SHP77 treated with DMSO at 0.1 percent for 48 hours (cell line): ENCODE results near the gene RERE.
"Not testable (repeated sequence)": the region's sequence is repeated elsewhere in the genome, so short reads cannot be mapped to it uniquely, and the experiment has no call there.

Experiments
- DNase-seq: peaks from one replicate; lab custom pipeline; 2025; lab: John Stamatoyannopoulos, UW

Gene RERE

GRCh38 chr1:8448911-8449661, 368.4 kb downstream of the RERE start:
- DNase-seq, result no peak

DNA sequence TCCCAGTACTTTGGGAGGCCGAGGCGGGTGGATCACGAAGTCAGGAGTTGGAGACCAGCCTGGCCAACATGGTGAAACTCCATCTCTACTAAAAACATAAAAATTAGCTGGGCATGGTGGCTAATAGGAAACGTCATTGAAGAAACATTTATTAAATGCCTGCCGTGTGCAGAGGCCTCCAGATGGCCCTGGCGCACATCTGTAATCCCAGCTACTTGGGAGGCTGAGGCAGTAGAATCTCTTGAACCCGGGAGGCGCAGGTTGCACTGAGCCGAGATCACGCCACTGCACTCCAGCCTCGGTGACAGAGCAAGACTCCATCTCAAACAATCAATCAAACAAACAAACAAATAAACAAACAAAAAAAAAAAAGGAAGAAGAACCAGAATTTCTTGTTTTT, 368.9 kb downstream of the RERE start:
- DNase-seq, result not testable (repeated sequence)

- no peak for DNase-seq
Observed at GRCh38 chr1:8447616-8448150, 369.8 kb downstream of the RERE start.

DNA sequence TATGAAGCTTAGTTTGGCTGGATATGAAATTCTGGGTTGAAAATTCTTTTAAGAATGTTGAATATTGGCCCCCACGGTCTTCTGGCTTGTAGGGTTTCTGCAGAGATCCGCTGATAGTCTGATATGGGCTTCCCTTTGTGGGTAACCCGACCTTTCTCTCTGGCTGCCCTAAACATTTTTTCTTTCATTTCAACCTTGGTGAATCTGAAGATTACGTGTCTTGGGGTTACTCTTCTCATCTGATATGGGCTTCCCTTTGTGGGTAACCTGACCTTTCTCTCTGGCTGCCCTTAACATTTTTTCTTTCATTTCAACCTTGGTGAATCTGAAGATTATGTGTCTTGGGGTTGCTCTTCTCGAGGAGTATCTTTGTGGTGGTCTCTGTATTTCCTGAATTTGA, 371.3 kb downstream of the RERE start:
- not testable (repeated sequence) for DNase-seq

- no peak for DNase-seq
Observed at GRCh38 chr1:8443558-8444194, 373.8 kb downstream of the RERE start.

DNA sequence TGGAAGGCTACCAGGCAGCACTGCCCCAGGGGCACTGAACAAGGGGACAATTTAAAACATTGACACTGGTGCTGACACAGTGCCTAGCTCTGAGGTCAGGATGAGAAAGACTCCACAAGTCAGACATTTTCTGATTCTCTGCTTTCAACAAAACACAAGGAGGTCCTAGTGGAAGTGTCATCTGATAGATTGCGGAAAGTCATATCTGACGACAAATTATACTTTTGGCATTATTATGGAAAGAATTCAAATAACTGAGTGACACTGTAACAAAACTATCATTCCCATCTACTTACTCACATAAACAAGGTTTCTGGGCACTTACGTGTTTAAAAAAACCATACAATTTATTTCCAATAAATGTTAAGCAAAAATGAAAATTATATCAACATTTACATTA, 376.0 kb downstream of the RERE start:
- no peak for DNase-seq

DNA sequence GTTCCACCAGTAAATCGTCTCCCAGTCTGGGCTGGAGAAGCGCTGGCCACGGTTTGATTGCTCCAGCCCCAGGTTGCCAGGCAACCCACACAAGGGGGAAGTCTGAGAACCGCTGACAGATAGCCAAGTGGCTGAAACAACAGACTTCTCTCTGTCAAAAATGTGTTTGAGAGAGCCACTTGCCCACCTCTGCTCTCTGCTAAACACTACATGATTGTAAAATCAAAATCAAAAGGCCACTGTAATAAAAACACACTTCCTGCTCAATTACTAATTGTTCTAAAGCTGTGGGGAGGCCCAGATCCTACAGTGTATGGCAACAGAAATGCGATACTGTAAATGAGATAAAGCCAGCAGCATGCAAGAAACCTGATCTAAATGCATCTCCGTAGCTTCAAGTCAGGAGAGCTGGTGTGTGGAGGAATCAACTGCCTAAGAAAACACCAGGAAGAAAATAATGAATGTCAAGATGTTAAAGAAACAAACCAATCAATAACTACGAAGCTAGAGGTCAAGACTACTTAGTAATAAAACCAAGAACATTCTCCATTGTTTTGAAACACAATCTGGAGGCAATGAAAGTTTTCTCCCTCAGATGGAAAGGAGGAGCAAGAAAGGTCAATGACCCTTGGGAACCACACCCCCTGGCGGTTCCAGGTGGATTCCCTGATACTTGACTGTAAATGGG, 378.3 kb downstream of the RERE start:
- DNase-seq, result peak; percentile 11

DNA sequence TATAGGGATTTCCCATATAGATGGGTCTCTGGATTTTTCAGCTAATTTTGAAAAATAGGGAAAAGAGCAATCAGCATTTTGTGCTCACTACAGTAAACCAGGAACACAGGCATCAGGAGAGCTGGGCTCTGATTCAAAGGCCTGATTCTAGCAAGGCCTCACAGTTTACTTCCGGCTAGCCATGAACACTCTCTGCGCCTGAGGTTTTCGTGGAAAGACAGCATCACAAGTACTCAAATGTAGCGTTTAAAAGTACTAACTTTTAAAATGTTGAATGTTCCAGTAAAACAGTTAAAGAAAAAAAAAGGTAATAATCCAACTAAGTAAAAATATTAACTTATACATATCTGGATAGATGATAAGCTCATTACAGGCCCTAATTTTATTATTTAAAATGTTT, 379.0 kb downstream of the RERE start:
- DNase-seq, result no peak

DNA sequence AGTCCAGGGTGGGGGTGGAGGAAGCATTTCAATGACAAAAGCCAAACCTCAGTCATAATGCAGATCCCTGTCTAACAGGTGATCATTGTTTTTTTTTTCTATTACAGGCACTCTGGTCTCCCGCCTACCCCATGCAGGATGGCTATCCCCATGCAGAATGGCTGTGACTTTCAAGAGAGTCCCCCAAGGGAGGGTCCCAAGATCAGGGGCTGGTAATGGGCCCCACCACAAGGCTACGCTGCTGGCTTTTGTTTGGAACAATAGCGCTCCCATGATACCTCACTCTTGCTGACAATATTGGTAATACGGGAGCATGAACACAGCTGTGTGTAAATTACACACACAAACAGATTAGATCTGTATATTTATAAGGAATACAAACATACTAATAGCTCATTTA, 380.1 kb downstream of the RERE start:
- no peak for DNase-seq

- no peak for DNase-seq
Observed at GRCh38 chr1:8435569-8436071, 381.8 kb downstream of the RERE start.

DNA sequence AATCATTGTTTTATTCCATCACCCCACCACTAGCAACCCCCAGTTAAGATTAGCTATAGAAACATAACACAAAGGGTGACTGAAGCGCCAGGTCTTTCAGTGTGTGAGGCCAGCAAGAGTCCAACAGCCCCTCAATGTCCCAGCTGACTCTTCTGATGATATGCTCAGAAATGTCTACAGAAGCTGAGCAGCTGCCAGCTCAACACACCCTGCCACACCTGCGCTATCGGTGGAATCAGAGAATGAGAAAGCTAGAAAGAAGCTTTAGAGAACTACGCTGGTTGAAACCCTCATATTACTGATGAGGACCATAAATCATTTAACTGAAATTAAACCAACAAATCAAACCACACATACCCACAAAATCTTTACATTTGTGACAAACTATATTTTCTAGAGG, 383.3 kb downstream of the RERE start:
- no peak for DNase-seq

DNA sequence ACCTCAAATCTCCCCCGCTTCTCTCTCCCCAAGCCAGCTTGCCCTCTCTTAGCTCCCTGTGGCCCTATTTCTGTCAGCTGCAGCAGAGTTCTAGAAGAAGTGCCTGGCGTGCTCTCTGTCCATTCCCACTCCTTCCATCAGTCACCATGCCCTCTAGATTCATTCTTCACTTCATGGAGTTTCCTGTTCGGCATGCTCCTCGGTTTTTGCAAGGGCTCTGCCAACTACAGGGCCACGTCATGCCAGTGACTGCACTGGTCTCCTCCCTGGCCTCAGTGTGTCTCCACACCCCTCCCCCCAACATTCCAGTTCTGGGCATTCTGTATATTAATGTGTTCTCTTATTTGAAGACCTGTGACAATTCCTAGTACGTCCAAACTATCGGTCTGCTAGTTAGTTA, 385.7 kb downstream of the RERE start:
- no peak for DNase-seq

DNA sequence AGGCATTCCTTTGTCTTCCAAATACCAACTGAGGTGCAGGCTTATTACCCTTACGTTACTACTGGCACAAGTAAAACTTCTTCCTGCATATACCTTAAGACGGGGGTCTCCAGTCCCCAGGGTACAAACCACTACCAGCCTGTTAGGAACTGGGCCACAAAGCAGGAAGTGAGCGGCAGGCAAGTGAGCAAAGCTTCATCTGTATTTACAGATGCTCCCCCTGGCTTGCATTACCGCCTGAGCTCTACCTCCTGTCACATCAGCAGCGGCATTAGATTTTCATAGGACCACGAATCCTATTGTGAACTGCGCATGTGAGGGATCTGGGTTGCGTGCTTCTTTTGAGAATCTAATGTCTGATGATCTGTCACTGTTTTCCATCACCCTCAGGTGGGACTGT, 386.4 kb downstream of the RERE start:
- DNase-seq, result no peak

DNA sequence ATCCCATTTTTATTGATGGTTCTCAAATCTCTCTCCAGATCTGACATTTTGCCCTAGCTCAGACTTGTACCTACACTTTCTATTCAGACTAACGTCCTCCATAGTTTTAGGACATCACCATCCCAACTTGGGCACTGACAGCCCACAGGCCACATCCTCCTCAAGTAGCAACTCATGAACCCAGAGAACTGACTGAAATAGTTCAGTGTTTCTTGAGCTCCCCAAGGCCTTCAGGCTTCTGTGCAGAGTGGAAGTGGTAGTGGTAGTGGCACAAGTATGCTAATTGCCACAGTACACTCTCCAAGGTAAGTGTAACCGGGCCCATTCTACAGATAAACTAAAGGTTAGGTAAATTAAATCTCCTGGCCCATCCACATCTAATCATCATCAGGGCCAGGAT, 387.0 kb downstream of the RERE start:
- DNase-seq, result no peak

- DNase-seq, result no peak
Observed at GRCh38 chr1:8429549-8430110, 387.8 kb downstream of the RERE start.

- DNase-seq, result no peak
Observed at GRCh38 chr1:8428441-8428840, 389.0 kb downstream of the RERE start.

- DNase-seq, result no peak
Observed at GRCh38 chr1:8427986-8428385, 389.5 kb downstream of the RERE start.

DNA sequence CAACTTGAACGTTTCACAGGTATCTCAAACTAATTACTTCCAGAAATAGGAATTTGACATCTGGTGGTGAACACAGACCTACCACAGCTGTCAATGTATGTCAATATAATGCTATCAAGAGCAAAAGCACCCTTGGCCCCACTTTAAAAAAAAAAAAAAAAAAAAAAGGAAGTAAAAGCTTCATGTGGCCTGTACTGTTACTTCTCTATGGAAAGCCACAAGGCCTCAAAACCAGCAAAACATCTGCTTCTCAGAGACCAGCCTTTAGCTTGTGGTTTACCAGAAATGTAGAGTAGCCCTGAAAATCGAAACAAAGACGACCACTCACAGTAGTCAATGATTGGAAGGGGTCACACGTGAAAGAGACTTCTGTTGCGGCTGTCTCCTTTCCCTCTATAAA, 389.9 kb downstream of the RERE start:
- DNase-seq, result no peak

- no peak for DNase-seq
Observed at GRCh38 chr1:8426996-8427395, 390.4 kb downstream of the RERE start.

GRCh38 chr1:8425781-8426161, 391.7 kb downstream of the RERE start:
- no peak for DNase-seq

GRCh38 chr1:8425150-8425780, 392.2 kb downstream of the RERE start:
- DNase-seq, result no peak

- no peak for DNase-seq
Observed at GRCh38 chr1:8424539-8425116, 392.8 kb downstream of the RERE start.
